HEK293 (cell line): ENCODE measurements around the gene ZEB2.

ENCODE experiments used
- CTCF ChIA-PET: fragments of 350-600 bp; formaldehyde crosslinking; extraction: SDS; loops from one replicate; lab custom pipeline; 2021; ENCODE audit warnings: antibody characterized with exemption; lab: Yijun Ruan, JAX
- POLR2A ChIA-PET: fragments of 300-600 bp; formaldehyde crosslinking; extraction: SDS; loops from one replicate; lab custom pipeline; 2020; ENCODE audit warnings: antibody characterized with exemption, inconsistent platforms; lab: Yijun Ruan, JAX
- H3K27ac ChIP-seq: fragments of 200-500 bp; sonication (Bioruptor generic); 2 replicates; pipeline ENCODE4 v1.5.1; 2014; ENCODE audit warnings: low read depth, low read length, control low read depth, inconsistent platforms; ENCODE audit errors: extremely low read depth
- H3K36me3 ChIP-seq, 2 experiments: fragments of 200-500 bp in 1 of 2; sonication (Bioruptor generic) in 1 of 2; 1 replicate in 1 of 2; 2 replicates in 1 of 2; pipeline ENCODE4 v1.5.1; 2014 to 2017; ENCODE audit warnings: inconsistent platforms in 2 of 2, low read length in 2 of 2; ENCODE audit not compliant: control insufficient read depth in 2 of 2, insufficient read depth in 1 of 2
- H3K4me1 ChIP-seq: fragments of 200-500 bp; sonication (Bioruptor generic); 2 replicates; pipeline ENCODE4 v1.5.1; 2014; ENCODE audit warnings: mild to moderate bottlenecking, low read length, inconsistent platforms; ENCODE audit not compliant: control insufficient read depth, insufficient read depth
- H3K4me3 ChIP-seq: 2 replicates; pipeline ENCODE4 v1.5.1; 2011; ENCODE audit warnings: low read depth, mild to moderate bottlenecking, control low read depth, low read length, moderate library complexity
- H3K9me3 ChIP-seq: fragments of 200-500 bp; sonication (Bioruptor generic); 2 replicates; pipeline ENCODE4 v1.5.1; 2014; ENCODE audit warnings: low read depth, low read length, inconsistent platforms; ENCODE audit not compliant: control insufficient read depth, insufficient read depth
- HOXA7 ChIP-seq: sonication (generic); formaldehyde crosslinking; IDR thresholded peaks from 2 replicates; pipeline ENCODE4 v1.8.1; 2022; ENCODE audit warnings: missing genetic modification reagents, borderline replicate concordance
- KLF10 ChIP-seq: fragments of 450-650 bp; IDR thresholded peaks from 2 replicates; pipeline ENCODE4 v1.5.1; 2018; ENCODE audit warnings: missing biosample characterization, mild to moderate bottlenecking, missing genetic modification characterization
- KLF8 ChIP-seq: fragments of 450-650 bp; formaldehyde crosslinking; IDR thresholded peaks from 2 replicates; pipeline ENCODE4 v1.5.1; 2016; ENCODE audit warnings: missing biosample characterization, missing genetic modification characterization
- SP3 ChIP-seq: fragments of 450-650 bp; formaldehyde crosslinking; IDR thresholded peaks from 2 replicates; pipeline ENCODE4 v1.5.1; 2016; ENCODE audit warnings: missing biosample characterization, missing genetic modification characterization
- ZFHX2 ChIP-seq: fragments of 450-650 bp; formaldehyde crosslinking; conservative IDR thresholded peaks from 2 replicates; pipeline ENCODE4 v1.5.1; 2016; ENCODE audit warnings: missing biosample characterization, missing genetic modification characterization
- ZNF112 ChIP-seq: fragments of 450-650 bp; formaldehyde crosslinking; IDR thresholded peaks from 2 replicates; pipeline ENCODE4 v1.5.0; 2017; ENCODE audit warnings: missing biosample characterization, missing genetic modification characterization
- ZNF157 ChIP-seq: fragments of 450-650 bp; formaldehyde crosslinking; IDR thresholded peaks from 2 replicates; pipeline ENCODE4 v1.5.1; 2016; ENCODE audit warnings: missing biosample characterization, missing genetic modification characterization
- ZNF175 ChIP-seq: fragments of 450-650 bp; formaldehyde crosslinking; IDR thresholded peaks from 2 replicates; pipeline ENCODE4 v1.5.1; 2016; ENCODE audit warnings: missing biosample characterization, missing genetic modification characterization
- ZNF184 ChIP-seq: fragments of 450-650 bp; IDR thresholded peaks from 2 replicates; pipeline ENCODE4 v1.5.1; 2018; ENCODE audit warnings: missing biosample characterization, mild to moderate bottlenecking, missing genetic modification characterization
- ZNF394 ChIP-seq: fragments of 450-650 bp; formaldehyde crosslinking; IDR thresholded peaks from 2 replicates; pipeline ENCODE4 v1.5.1; 2016; ENCODE audit warnings: missing biosample characterization, missing genetic modification characterization, mild to moderate bottlenecking, moderate library complexity, borderline replicate concordance
- ZNF433 ChIP-seq: fragments of 450-650 bp; formaldehyde crosslinking; IDR thresholded peaks from 2 replicates; pipeline ENCODE4 v1.5.1; 2016; ENCODE audit warnings: missing biosample characterization, missing genetic modification characterization, low read depth
- ZNF544 ChIP-seq: fragments of 450-650 bp; formaldehyde crosslinking; IDR thresholded peaks from 2 replicates; pipeline ENCODE4 v1.5.0; 2017; ENCODE audit warnings: missing biosample characterization, missing genetic modification characterization
- ZNF610 ChIP-seq: fragments of 450-650 bp; formaldehyde crosslinking; IDR thresholded peaks from 2 replicates; pipeline ENCODE4 v1.5.1; 2016; ENCODE audit warnings: missing biosample characterization, missing genetic modification characterization, borderline replicate concordance
- ZNF660 ChIP-seq: fragments of 450-650 bp; IDR thresholded peaks from 2 replicates; pipeline ENCODE4 v1.5.1; 2018; ENCODE audit warnings: missing biosample characterization, mild to moderate bottlenecking, missing genetic modification characterization
- ZNF830 ChIP-seq: fragments of 450-650 bp; IDR thresholded peaks from 2 replicates; pipeline ENCODE4 v1.5.0; 2018; ENCODE audit warnings: missing biosample characterization, missing genetic modification characterization, low read depth, mild to moderate bottlenecking, moderate library complexity
- ZSCAN23 ChIP-seq: fragments of 450-650 bp; formaldehyde crosslinking; IDR thresholded peaks from 2 replicates; pipeline ENCODE4 v1.5.1; 2016; ENCODE audit warnings: missing biosample characterization, missing genetic modification characterization
- TF ChIP-seq, protein P1 (sequence below): fragments of 450-650 bp; formaldehyde crosslinking; conservative IDR thresholded peaks from 2 replicates; pipeline ENCODE4 v1.5.1; 2016; ENCODE audit warnings: low read depth, missing biosample characterization, missing genetic modification characterization
- TF ChIP-seq, protein P2 (sequence below): fragments of 450-650 bp; formaldehyde crosslinking; IDR thresholded peaks from 2 replicates; pipeline ENCODE4 v1.5.1; 2016; ENCODE audit warnings: missing biosample characterization, missing genetic modification characterization, borderline replicate concordance
- TF ChIP-seq, protein P3 (sequence below): fragments of 450-650 bp; formaldehyde crosslinking; IDR thresholded peaks from 2 replicates; pipeline ENCODE4 v1.5.1; 2017; ENCODE audit warnings: missing biosample characterization, missing genetic modification characterization
- TF ChIP-seq, protein P4 (sequence below): sonication (generic); formaldehyde crosslinking; IDR thresholded peaks from 2 replicates; pipeline ENCODE4 v1.8.1; 2022; ENCODE audit warnings: mild to moderate bottlenecking, moderate library complexity, missing genetic modification reagents

The ZEB2 gene

DNA sequence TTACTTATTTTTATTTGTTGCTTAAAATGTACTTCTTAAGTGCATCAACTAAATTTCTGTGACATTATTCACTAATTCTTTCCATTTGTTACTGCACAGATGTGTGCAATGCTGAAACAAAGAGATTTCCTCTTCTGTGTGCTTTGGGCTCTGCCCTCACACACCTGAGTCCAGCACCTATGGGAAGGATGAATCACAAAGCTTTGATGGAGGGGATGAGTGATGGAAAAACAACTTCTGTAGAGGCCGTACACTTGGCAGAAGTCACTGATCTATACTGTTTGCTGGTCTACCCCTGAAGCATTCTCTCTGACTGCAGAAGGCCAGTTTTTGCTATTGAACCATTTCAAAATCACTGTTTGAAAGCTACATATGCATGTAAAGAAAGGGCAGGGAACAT, 178.4 kb downstream of the ZEB2 start (continued):
- TF ChIP-seq, protein P1, sequence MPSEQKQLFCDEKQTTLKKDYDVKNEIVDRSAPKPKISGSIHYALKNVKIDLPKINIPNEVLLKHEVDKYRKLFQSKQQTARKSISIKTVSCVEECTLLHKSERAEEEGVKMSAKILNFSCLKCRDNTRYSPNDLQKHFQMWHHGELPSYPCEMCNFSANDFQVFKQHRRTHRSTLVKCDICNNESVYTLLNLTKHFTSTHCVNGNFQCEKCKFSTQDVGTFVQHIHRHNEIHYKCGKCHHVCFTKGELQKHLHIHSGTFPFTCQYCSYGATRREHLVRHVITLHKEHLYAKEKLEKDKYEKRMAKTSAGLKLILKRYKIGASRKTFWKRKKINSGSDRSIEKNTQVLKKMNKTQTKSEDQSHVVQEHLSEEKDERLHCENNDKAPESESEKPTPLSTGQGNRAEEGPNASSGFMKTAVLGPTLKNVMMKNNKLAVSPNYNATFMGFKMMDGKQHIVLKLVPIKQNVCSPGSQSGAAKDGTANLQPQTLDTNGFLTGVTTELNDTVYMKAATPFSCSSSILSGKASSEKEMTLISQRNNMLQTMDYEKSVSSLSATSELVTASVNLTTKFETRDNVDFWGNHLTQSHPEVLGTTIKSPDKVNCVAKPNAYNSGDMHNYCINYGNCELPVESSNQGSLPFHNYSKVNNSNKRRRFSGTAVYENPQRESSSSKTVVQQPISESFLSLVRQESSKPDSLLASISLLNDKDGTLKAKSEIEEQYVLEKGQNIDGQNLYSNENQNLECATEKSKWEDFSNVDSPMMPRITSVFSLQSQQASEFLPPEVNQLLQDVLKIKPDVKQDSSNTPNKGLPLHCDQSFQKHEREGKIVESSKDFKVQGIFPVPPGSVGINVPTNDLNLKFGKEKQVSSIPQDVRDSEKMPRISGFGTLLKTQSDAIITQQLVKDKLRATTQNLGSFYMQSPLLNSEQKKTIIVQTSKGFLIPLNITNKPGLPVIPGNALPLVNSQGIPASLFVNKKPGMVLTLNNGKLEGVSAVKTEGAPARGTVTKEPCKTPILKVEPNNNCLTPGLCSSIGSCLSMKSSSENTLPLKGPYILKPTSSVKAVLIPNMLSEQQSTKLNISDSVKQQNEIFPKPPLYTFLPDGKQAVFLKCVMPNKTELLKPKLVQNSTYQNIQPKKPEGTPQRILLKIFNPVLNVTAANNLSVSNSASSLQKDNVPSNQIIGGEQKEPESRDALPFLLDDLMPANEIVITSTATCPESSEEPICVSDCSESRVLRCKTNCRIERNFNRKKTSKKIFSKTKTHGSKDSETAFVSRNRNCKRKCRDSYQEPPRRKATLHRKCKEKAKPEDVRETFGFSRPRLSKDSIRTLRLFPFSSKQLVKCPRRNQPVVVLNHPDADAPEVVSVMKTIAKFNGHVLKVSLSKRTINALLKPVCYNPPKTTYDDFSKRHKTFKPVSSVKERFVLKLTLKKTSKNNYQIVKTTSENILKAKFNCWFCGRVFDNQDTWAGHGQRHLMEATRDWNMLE (tag by site-specific recombination): no peak
- TF ChIP-seq ZFHX2 (tag by site-specific recombination) (no peak), ZNF544 (no peak)
- TF ChIP-seq, protein P2, sequence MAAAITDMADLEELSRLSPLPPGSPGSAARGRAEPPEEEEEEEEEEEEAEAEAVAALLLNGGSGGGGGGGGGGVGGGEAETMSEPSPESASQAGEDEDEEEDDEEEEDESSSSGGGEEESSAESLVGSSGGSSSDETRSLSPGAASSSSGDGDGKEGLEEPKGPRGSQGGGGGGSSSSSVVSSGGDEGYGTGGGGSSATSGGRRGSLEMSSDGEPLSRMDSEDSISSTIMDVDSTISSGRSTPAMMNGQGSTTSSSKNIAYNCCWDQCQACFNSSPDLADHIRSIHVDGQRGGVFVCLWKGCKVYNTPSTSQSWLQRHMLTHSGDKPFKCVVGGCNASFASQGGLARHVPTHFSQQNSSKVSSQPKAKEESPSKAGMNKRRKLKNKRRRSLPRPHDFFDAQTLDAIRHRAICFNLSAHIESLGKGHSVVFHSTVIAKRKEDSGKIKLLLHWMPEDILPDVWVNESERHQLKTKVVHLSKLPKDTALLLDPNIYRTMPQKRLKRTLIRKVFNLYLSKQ (tag by site-specific recombination): no peak
- TF ChIP-seq, protein P3, sequence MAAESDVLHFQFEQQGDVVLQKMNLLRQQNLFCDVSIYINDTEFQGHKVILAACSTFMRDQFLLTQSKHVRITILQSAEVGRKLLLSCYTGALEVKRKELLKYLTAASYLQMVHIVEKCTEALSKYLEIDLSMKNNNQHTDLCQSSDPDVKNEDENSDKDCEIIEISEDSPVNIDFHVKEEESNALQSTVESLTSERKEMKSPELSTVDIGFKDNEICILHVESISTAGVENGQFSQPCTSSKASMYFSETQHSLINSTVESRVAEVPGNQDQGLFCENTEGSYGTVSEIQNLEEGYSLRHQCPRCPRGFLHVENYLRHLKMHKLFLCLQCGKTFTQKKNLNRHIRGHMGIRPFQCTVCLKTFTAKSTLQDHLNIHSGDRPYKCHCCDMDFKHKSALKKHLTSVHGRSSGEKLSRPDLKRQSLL (tag by site-specific recombination): no peak

DNA sequence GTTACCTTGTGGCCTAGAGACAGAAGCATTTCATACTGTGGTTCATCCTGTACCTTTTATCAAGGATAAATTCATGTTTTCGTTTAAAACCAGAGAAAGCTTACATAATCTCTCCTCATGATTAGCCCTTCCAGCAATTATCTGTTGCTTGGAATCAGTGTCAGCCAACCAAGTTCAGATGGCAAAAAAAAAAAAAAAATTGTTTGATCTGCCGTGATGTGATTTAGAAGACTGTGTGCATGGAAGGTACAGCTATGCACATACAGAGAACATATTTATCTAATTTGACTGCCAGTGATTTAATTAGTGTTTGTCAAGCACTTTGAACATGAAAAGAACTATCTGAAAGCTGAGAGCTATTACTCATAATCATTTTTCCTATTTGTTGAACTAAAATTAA, 180.9 kb downstream of the ZEB2 start:
- CTCF ChIA-PET: no interaction called here
- no peaks in the 10 kb centered on the region for H3K4me1 ChIP-seq
- POLR2A ChIA-PET: no interaction called here

DNA sequence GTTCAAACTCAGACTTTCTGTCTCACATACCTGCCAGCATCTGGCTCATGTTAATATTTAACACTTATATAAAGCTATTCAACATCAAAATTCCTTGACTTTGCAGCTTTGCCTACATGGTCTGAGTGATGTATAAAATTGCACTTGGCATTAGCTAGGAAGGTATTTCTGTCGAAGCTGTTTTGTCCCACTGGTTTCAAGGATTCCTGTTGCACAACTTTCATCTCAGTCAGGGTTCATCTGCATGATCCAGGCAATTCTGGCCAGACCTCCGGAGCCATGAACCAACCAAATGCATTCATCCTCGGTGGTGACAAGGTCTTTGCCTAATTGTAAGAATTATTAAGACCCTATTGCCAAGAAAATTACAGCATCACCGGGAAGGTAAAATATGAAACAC, 185.4 kb downstream of the ZEB2 start:
- POLR2A ChIA-PET: no interaction called here
- H3K4me1 ChIP-seq: no peaks in the 10 kb centered on the region
- no peaks in the 10 kb centered on the region for H3K9me3 ChIP-seq
- CTCF ChIA-PET: no interaction called here
- no peak overlapping the region for H3K4me3 ChIP-seq
- TF ChIP-seq, protein P4, sequence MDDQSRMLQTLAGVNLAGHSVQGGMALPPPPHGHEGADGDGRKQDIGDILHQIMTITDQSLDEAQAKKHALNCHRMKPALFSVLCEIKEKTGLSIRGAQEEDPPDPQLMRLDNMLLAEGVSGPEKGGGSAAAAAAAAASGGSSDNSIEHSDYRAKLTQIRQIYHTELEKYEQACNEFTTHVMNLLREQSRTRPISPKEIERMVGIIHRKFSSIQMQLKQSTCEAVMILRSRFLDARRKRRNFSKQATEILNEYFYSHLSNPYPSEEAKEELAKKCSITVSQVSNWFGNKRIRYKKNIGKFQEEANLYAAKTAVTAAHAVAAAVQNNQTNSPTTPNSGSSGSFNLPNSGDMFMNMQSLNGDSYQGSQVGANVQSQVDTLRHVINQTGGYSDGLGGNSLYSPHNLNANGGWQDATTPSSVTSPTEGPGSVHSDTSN (CRISPR knock-in tag): no peak
- TF ChIP-seq ZNF433 (tag by site-specific recombination): no peak
- no peak for TF ChIP-seq ZNF175
- no peak for TF ChIP-seq ZNF830 (tag by site-specific recombination)
- no peak for TF ChIP-seq ZNF112 (tag by site-specific recombination)
- no peak for TF ChIP-seq ZNF157 (tag by site-specific recombination)
- no peak for TF ChIP-seq ZNF394 (tag by site-specific recombination)
- no peak for TF ChIP-seq KLF8 (tag by site-specific recombination)
- no peak for TF ChIP-seq ZNF610 (tag by site-specific recombination)
- TF ChIP-seq ZNF184 (tag by site-specific recombination): no peak
- TF ChIP-seq, protein P2 (tag by site-specific recombination): no peak
- TF ChIP-seq ZSCAN23: no peak
- TF ChIP-seq, all 188 proteins: peak for 0
- no peak overlapping the region for H3K27ac ChIP-seq
- H3K36me3 ChIP-seq: no peaks in the 10 kb centered on the region

More for the DNA sequence above, 180.9 kb downstream of the ZEB2 start:
- Histone ChIP-seq H3K27ac (no peak overlapping the region), H3K9me3 (no peaks in the 10 kb centered on the region), H3K36me3 (no peaks in the 10 kb centered on the region)
- TF ChIP-seq SP3 (tag by site-specific recombination): no peak
- TF ChIP-seq HOXA7: no peak
- no peak for TF ChIP-seq ZNF660
- no peak for TF ChIP-seq KLF10
- TF ChIP-seq, all 188 proteins: peak for 0
- H3K4me3 ChIP-seq: no peak overlapping the region
